Neural cell (in vitro differentiated cells): ENCODE data around the gene C11orf21. TPM values are rescaled to one million over a fixed set of nuclear protein-coding genes. Genes with fewer than 3 reads are reported as not detected.

Source experiments
- H2AFZ ChIP-seq: fragments of 200-600, 300-800 bp; sonication (generic), shearing (Covaris generic); 2 replicates; pipeline ENCODE4 v1.6.0; 2014; ENCODE audit warnings: low read depth, mild to moderate bottlenecking, antibody characterized with exemption, low read length, moderate library complexity
- H3F3A ChIP-seq: fragments of 200-600 bp; shearing (Covaris generic); 2 replicates; pipeline ENCODE4 v1.6.1; 2016; ENCODE audit warnings: mild to moderate bottlenecking, moderate library complexity, mixed read lengths, antibody characterized with exemption, low read length; ENCODE audit not compliant: insufficient read depth, poor library complexity, severe bottlenecking
- H3K27ac ChIP-seq: fragments of 200-600, 300-800 bp; sonication (generic), shearing (Covaris generic); 2 replicates; pipeline ENCODE4 v1.5.1; 2014; ENCODE audit warnings: mild to moderate bottlenecking, low read length, moderate library complexity
- H3K27me3 ChIP-seq: fragments of 300-800, 200-600 bp; sonication (generic), shearing (Covaris generic); 2 replicates; pipeline ENCODE4 v1.6.0; 2014; ENCODE audit warnings: mild to moderate bottlenecking, low read depth, low read length, moderate library complexity; ENCODE audit not compliant: insufficient read depth
- H3K36me3 ChIP-seq: fragments of 300-800, 200-600 bp; sonication (generic), shearing (Covaris generic); 2 replicates; pipeline ENCODE4 v1.5.1; 2014; ENCODE audit warnings: mild to moderate bottlenecking, antibody characterized with exemption, low read length, moderate library complexity; ENCODE audit not compliant: insufficient read depth
- H3K4me2 ChIP-seq: fragments of 300-800, 200-600 bp; sonication (generic), shearing (Covaris generic); 2 replicates; pipeline ENCODE4 v1.6.0; 2014; ENCODE audit warnings: mild to moderate bottlenecking, low read length
- H3K4me3 ChIP-seq: fragments of 300-800, 200-600 bp; sonication (generic), shearing (Covaris generic); 2 replicates; pipeline ENCODE4 v1.5.1; 2014; ENCODE audit warnings: mild to moderate bottlenecking, low read length, moderate library complexity
- H3K79me2 ChIP-seq: fragments of 200-600 bp; shearing (Covaris generic); replicated peaks from 2 replicates; pipeline ENCODE4 v1.6.0; 2014; ENCODE audit warnings: mild to moderate bottlenecking, low read length, moderate library complexity; ENCODE audit not compliant: insufficient read depth
- H3K9ac ChIP-seq: fragments of 300-800, 200-600 bp; sonication (generic), shearing (Covaris generic); 2 replicates; pipeline ENCODE4 v1.6.1; 2016; ENCODE audit warnings: mild to moderate bottlenecking, low read length, mixed read lengths
- H3K9me2 ChIP-seq: fragments of 200-600 bp; shearing (Covaris generic); 2 replicates; pipeline ENCODE4 v1.6.1; 2016; ENCODE audit warnings: mild to moderate bottlenecking, low read length, mixed read lengths; ENCODE audit not compliant: insufficient read depth
- H3K9me3 ChIP-seq: fragments of 200-600, 300-800 bp; sonication (generic), shearing (Covaris generic); 2 replicates; pipeline ENCODE4 v1.6.1; 2016; ENCODE audit warnings: mild to moderate bottlenecking, mixed run types, low read length, moderate library complexity, mixed read lengths
- H4K20me1 ChIP-seq: fragments of 200-600 bp; shearing (Covaris generic); 2 replicates; pipeline ENCODE4 v1.6.1; 2016; ENCODE audit warnings: mild to moderate bottlenecking, mixed run types; ENCODE audit not compliant: insufficient read depth
- CTCF ChIP-seq: fragments of 450-650 bp; IDR thresholded peaks from 2 replicates; pipeline ENCODE4 v1.5.1; 2014; ENCODE audit warnings: antibody characterized with exemption, mild to moderate bottlenecking, moderate library complexity; ENCODE audit not compliant: poor library complexity, severe bottlenecking
- EP300 ChIP-seq: fragments of 450-650 bp; conservative IDR thresholded peaks from 2 replicates; pipeline ENCODE4 v1.6.1; 2014; ENCODE audit warnings: antibody characterized with exemption, mild to moderate bottlenecking, moderate library complexity; ENCODE audit not compliant: poor library complexity, severe bottlenecking
- EZH2 ChIP-seq: fragments of 200-600, 300-800 bp; shearing (Covaris generic), sonication (generic); IDR thresholded peaks from 2 replicates; pipeline ENCODE4 v1.6.1; 2014; ENCODE audit warnings: antibody characterized with exemption, low read length, borderline replicate concordance, mild to moderate bottlenecking; ENCODE audit not compliant: insufficient read depth, poor library complexity, severe bottlenecking
- MXI1 ChIP-seq: fragments of 450-650 bp; conservative IDR thresholded peaks from 2 replicates; pipeline ENCODE4 v1.6.1; 2014; ENCODE audit warnings: antibody characterized with exemption, mild to moderate bottlenecking; ENCODE audit not compliant: poor library complexity, severe bottlenecking
- POLR2AphosphoS5 ChIP-seq: IDR thresholded peaks from 2 replicates; pipeline ENCODE4 v1.6.1; 2012
- RAD21 ChIP-seq: fragments of 450-650 bp; conservative IDR thresholded peaks from 2 replicates; pipeline ENCODE4 v1.6.1; 2014; ENCODE audit warnings: antibody characterized with exemption, mild to moderate bottlenecking, moderate library complexity
- REST ChIP-seq: IDR thresholded peaks from 2 replicates; pipeline ENCODE4 v1.6.1; 2012; ENCODE audit warnings: borderline replicate concordance
- SMC3 ChIP-seq: fragments of 450-650 bp; conservative IDR thresholded peaks from 2 replicates; pipeline ENCODE4 v1.6.1; 2014; ENCODE audit warnings: antibody characterized with exemption, mild to moderate bottlenecking, moderate library complexity; ENCODE audit not compliant: poor library complexity
- TAF1 ChIP-seq: IDR thresholded peaks from 2 replicates; pipeline ENCODE4 v1.6.1; 2012; ENCODE audit warnings: low read depth
- polyA plus RNA-seq: library from polyadenylated mRNA; depleted of rRNA; stranded (reverse); fragments of >200 nt; gene quantifications from 2 replicates; pipeline ENCODE4 v1.2.3, GENCODE V29; 2014

The C11orf21 gene
- polyA plus RNA-seq, 1 donor from 2014 or later: not detected

DNA sequence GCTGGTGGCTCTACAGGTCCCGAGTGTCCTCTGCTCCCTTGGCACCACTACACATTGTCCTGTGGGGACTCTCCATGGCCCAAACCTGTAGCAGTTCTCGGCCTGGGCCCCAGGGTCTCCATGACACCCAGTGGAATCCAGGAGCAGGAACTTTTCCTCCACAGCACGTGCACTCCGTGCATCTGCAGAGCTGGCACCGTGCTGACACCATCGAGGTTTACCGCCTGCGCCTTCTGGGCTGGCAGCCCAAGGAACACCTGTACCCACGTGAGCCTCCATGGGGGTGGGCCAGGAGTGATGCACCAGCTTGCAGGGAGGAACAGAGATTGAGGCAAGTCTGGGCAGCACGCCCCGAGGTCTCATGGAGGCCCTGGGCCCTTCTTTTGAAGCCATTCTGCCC lies 25.3 kb upstream of the C11orf21 start:
- Histone ChIP-seq H2AFZ (no peak overlapping the region), H3K79me2 (no peaks in the 10 kb centered on the region)

DNA sequence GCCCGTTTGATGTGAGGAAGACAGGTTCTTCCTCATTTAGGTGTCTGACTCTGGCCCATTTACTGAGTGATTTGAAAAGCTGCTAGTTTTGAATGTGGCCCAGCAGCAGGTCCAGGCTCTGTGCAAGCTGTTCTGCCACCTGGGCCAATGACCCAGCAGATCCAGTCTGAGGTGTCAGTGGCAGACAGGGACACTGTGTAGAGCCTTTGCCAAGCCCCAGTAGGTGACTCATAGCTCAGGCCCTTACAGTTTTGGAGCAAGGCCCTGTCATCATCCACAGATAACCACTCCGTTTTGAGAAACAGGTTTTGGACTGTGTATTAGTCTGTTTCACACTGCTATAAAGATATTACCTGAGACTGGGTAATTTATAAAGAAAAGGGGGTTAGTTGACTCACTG lies 24.0 kb upstream of the C11orf21 start:
- Histone ChIP-seq H3K79me2 (no peaks in the 10 kb centered on the region), H3K4me2 (no peak overlapping the region), H3K9me3 (no peaks in the 10 kb centered on the region), H3F3A (no peaks in the 10 kb centered on the region), H4K20me1 (no peaks in the 10 kb centered on the region), H3K9ac (no peak overlapping the region), H3K36me3 (no peaks in the 10 kb centered on the region), H3K4me3 (no peak overlapping the region), H2AFZ (no peak overlapping the region), H3K27me3 (no peaks in the 10 kb centered on the region), H3K9me2 (no peaks in the 10 kb centered on the region), H3K27ac (no peak overlapping the region)
- no peak for TF ChIP-seq RAD21

More for the DNA sequence above, 25.3 kb upstream of the C11orf21 start:
- no peaks in the 10 kb centered on the region for H3K9me2 ChIP-seq
- no peaks in the 10 kb centered on the region for H4K20me1 ChIP-seq
- no peak overlapping the region for H3K9ac ChIP-seq
- no peaks in the 10 kb centered on the region for H3K9me3 ChIP-seq
- no peak for TF ChIP-seq EZH2
- no peaks in the 10 kb centered on the region for H3F3A ChIP-seq
- H3K4me2 ChIP-seq: no peak overlapping the region
- no peaks in the 10 kb centered on the region for H3K36me3 ChIP-seq
- H3K27ac ChIP-seq: no peak overlapping the region
- H3K4me3 ChIP-seq: no peak overlapping the region
- H3K27me3 ChIP-seq: no peaks in the 10 kb centered on the region

GRCh38 chr11:2325123-2325522 lies 23.4 kb upstream of the C11orf21 start:
- H3F3A ChIP-seq: no peaks in the 10 kb centered on the region
- no peaks in the 10 kb centered on the region for H3K79me2 ChIP-seq
- no peak overlapping the region for H3K9ac ChIP-seq
- no peaks in the 10 kb centered on the region for H3K27me3 ChIP-seq
- no peaks in the 10 kb centered on the region for H3K9me3 ChIP-seq
- H3K36me3 ChIP-seq: no peaks in the 10 kb centered on the region
- no peak overlapping the region for H2AFZ ChIP-seq
- no peak overlapping the region for H3K4me3 ChIP-seq
- H3K27ac ChIP-seq: no peak overlapping the region
- H3K9me2 ChIP-seq: no peaks in the 10 kb centered on the region
- no peaks in the 10 kb centered on the region for H4K20me1 ChIP-seq
- no peak for TF ChIP-seq RAD21
- no peak for TF ChIP-seq EP300
- no peak for TF ChIP-seq SMC3
- no peak for TF ChIP-seq REST
- no peak for TF ChIP-seq MXI1
- no peak for TF ChIP-seq TAF1
- TF ChIP-seq POLR2AphosphoS5: no peak
- no peak for TF ChIP-seq CTCF
- no peak for TF ChIP-seq EZH2
- no peak overlapping the region for H3K4me2 ChIP-seq
